K562 (cell line): ENCODE results near the gene ADGRB3. TPM values are rescaled to one million over a fixed set of nuclear protein-coding genes. Genes with fewer than 3 reads are reported as not detected.

Source experiments
- CBX3 ChIP-seq, 2 experiments: IDR thresholded peaks; 1 replicate in 1 of 2; 2 replicates in 1 of 2; pipeline ENCODE4 v1.6.1; 2012; ENCODE audit warnings: inconsistent platforms in 2 of 2, low read length in 2 of 2, borderline replicate concordance in 1 of 2, control low read depth in 1 of 2
- HOXB6 ChIP-seq: fragments of 250-450 bp; sonication (Bioruptor Pico); IDR thresholded peaks from 2 replicates; pipeline ENCODE4 v1.5.1; 2022; ENCODE audit warnings: mild to moderate bottlenecking, borderline replicate concordance
- polyA plus RNA-seq, 8 experiments: library from polyadenylated mRNA; depleted of rRNA in 4 of 8; stranded (reverse) in 5 of 8; unstranded in 3 of 8; fragments of >200 nt; fragmentation: Nextera tagmentation in 2 of 8; fragmentation: Illumina TruSeq in 1 of 8; extraction: Ambion mirVana in 2 of 8; extraction: Trizol in 1 of 8; gene quantifications; 2 replicates each; pipeline versions ENCODE4 v1.2.1 to v1.2.3, GENCODE V29; 2011 to 2014; ENCODE audit warnings: inconsistent platforms in 1 of 8, missing spikeins in 1 of 8
- total RNA-seq, 7 experiments: library from RNA; depleted of rRNA in 6 of 7; stranded (reverse); fragments of >200 nt in 6 of 7; fragmentation: Illumina TruSeq in 2 of 7; extraction: Trizol in 2 of 7; gene quantifications; 2 replicates each; pipeline versions ENCODE4 v1.2.1 to v1.2.3, GENCODE V29; 2011 to 2021; ENCODE audit warnings: low replicate concordance in 1 of 7
- TF ChIP-seq, protein P1 (sequence below): sonication (generic); IDR thresholded peaks from 2 replicates; pipeline ENCODE4 v1.6.1; 2016
- TF ChIP-seq, protein P2 (sequence below): fragments of 450-650 bp; IDR thresholded peaks from 2 replicates; pipeline ENCODE4 v1.6.1; 2017; ENCODE audit warnings: antibody characterized with exemption
- TF ChIP-seq, protein P3 (sequence below): fragments of 250-450 bp; sonication (Bioruptor Pico); IDR thresholded peaks from 2 replicates; pipeline ENCODE4 v1.5.0; 2021; ENCODE audit warnings: mild to moderate bottlenecking, moderate library complexity

The ADGRB3 gene
- total and polyA plus RNA-seq, 9 of the 15 experiments (the other 6 are each of a cell fraction or from before 2014, with no cell fraction given) = 0.90 to 7.8 (median 2.4) TPM

DNA sequence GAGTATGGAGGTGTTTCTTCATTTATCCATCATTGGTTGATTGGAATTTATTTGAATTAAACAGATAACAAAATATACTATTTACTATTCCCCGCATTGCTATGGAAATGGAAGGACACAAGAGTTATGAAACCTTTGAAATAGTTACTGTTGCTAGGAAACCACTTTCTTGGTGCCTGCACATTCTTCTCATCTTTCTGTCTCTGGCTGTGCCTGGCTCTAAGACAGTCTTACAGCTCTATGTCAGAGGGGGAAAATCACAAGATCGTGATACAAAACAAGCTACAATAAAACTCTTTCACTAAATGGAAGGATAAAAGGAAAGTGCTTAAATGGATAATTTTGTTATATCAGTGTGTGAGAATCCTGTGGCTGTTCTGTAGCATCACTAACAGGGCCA is 708.8 kb downstream of the ADGRB3 start (continued):
- TF ChIP-seq, protein P1, sequence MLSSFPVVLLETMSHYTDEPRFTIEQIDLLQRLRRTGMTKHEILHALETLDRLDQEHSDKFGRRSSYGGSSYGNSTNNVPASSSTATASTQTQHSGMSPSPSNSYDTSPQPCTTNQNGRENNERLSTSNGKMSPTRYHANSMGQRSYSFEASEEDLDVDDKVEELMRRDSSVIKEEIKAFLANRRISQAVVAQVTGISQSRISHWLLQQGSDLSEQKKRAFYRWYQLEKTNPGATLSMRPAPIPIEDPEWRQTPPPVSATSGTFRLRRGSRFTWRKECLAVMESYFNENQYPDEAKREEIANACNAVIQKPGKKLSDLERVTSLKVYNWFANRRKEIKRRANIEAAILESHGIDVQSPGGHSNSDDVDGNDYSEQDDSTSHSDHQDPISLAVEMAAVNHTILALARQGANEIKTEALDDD = no peak
- TF ChIP-seq, protein P2, sequence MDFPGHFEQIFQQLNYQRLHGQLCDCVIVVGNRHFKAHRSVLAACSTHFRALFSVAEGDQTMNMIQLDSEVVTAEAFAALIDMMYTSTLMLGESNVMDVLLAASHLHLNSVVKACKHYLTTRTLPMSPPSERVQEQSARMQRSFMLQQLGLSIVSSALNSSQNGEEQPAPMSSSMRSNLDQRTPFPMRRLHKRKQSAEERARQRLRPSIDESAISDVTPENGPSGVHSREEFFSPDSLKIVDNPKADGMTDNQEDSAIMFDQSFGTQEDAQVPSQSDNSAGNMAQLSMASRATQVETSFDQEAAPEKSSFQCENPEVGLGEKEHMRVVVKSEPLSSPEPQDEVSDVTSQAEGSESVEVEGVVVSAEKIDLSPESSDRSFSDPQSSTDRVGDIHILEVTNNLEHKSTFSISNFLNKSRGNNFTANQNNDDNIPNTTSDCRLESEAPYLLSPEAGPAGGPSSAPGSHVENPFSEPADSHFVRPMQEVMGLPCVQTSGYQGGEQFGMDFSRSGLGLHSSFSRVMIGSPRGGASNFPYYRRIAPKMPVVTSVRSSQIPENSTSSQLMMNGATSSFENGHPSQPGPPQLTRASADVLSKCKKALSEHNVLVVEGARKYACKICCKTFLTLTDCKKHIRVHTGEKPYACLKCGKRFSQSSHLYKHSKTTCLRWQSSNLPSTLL = no peak
- TF ChIP-seq, protein P3, sequence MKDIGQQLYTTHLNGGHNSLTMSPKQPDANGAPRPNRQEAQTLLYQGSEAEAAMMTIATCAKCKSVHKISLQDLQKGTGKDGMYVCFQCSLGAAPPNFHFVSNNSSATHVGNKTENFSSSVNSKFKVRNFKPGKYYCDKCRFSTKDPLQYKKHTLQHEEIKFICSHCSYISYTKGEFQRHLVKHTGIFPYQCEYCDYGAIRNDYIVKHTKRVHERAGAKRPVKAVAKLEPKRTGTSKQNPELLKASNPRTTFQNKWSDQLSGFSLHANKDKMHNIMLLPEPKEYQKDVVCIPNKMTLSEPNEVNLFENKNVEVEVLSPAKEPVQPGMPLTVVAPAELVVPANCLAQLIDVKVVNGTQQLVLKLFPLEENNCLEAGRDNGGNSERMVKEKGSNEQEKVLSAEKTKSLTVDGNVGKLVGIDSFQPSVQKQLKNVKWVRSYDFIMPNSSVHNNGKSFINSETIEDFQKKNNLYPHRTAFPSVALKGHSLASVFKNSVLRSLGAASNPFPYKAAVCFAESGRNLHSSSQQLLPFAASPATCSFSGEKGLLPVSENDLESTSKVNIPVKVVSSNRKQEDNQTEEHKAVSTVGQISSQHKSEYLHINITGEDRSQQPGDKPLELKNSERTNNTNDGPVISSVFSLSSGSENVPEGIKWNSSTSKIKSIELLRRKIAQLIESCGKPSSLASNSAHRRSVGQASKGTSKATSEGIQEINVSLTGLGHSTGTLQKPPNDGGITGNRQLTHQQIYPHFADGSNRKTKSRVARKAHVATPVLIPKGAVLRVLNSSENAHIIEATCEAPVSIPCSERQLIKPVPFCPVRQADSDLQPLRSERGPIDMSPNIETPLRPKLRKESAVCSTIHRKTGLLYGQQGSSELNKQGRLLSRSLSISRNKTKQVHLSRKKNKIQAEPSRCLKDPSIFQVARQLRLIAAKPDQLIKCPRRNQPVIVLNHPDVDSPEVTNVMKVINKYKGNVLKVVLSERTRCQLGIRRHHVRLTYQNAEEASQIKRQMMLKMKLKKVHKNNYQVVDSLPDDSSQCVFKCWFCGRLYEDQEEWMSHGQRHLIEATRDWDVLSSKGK (CRISPR knock-in tag) = no peak
- TF ChIP-seq HOXB6 (CRISPR knock-in tag) = no peak
- no peak for TF ChIP-seq CBX3 (IDR thresholded peaks at IDR 0.05; ENCODE audit: borderline replicate concordance in 1 of 2, low read length in 2 of 2)
